IPS-18c (cell line): Measurements from ENCODE around the gene DHRS9.

Source experiments
- H3K4me3 ChIP-seq: 2 replicates; pipeline ENCODE4 v1.7.0; 2013; ENCODE audit warnings: low read depth, mild to moderate bottlenecking, low read length, moderate library complexity; ENCODE audit not compliant: insufficient read depth
- H3K9me3 ChIP-seq: one replicate; pipeline ENCODE4 v1.6.1; 2013; ENCODE audit warnings: mild to moderate bottlenecking, low read length, moderate library complexity; ENCODE audit not compliant: control insufficient read depth, insufficient read depth

DHRS9 gene

DNA sequence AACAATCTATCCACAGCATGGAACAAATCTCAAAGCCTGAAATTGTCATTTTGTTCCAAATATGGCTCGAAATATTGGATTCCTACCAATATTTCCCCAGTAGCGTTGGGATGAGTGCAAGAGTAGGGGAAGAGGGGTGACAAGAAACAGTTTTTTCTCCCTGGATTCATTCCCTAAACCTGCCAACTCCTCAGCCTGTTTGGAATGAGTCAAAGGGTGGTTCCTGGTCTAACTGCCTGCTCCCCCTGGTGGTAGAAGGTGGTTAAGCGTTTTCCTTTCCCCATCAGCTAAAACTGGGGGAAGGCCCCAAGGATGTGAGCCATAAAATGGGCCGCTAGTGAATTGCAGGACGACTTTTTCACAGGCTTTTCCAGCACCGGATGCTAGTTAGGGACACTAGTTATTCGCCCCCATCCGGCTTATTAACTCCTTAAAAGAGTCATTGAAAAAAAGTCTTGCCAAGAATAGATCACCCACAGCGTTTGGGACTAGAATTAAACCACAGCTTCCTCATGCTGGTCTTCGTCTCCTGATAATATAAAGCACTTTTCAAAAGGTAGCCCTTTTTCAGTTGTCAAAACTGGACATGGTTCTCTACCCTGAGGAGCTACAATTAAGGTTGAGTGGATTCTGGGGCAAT is 72.5 kb downstream of the DHRS9 start:
- Histone ChIP-seq H3K9me3 (no peaks in the 10 kb centered on the region), H3K4me3 (no peak overlapping the region)

DNA sequence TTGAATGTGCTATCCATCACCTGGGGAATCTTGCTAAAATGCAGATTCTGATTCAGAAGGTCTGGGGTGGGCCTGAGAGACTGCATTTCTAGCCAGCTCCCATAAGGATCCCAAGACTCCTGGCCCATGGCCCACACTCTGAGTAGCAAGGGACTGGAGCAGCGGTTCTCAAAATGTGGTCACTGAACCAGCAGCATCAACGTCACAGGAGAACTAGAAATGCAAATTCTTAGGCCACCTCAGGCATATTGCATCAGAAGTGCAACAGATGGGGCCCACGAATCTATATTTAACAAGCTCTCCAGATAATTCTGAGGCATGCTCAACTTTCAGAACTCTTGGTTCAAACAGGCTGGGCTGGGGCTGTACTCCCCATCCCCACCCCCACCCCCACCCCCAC is 74.6 kb downstream of the DHRS9 start:
- no peaks in the 10 kb centered on the region for H3K9me3 ChIP-seq

More for the DNA sequence above, 74.6 kb downstream of the DHRS9 start:
- H3K4me3 ChIP-seq, result no peak overlapping the region
